ENCODE data around the gene NPW.
"Not testable (repeated sequence)": the region's sequence is repeated elsewhere in the genome, so short reads cannot be mapped to it uniquely, and the experiment has no call there.

Gene NPW

GRCh38 chr16:2005646-2006045 lies 13.9 kb upstream of the NPW start:
- peak overlapping the region; percentile 67 for H3K27ac ChIP-seq
- no peak for TF ChIP-seq CTCF (conservative IDR thresholded peaks at IDR 0.05)

- peak overlapping the region; percentile 67; the same call in 1 of the 2 replicates for H3K27ac ChIP-seq
- TF ChIP-seq CTCF (conservative IDR thresholded peaks at IDR 0.05) = no peak
These were observed 13.3 kb upstream of the NPW start for GRCh38 chr16:2006317-2006716.

- peak overlapping the region; percentile 80 for H3K27ac ChIP-seq
- TF ChIP-seq CTCF (conservative IDR thresholded peaks at IDR 0.05) = no peak
These were observed 12.3 kb upstream of the NPW start for GRCh38 chr16:2007081-2007836.

GRCh38 chr16:2008009-2008526 lies 11.5 kb upstream of the NPW start:
- TF ChIP-seq CTCF (conservative IDR thresholded peaks at IDR 0.05) = no peak

GRCh38 chr16:2008631-2009163 lies 10.9 kb upstream of the NPW start:
- no peak for TF ChIP-seq CTCF (conservative IDR thresholded peaks at IDR 0.05)
- peak overlapping the region; percentile 80 for H3K27ac ChIP-seq

More at GRCh38 chr16:2008009-2008526, 11.5 kb upstream of the NPW start:
- peak overlapping the region; percentile 80 for H3K27ac ChIP-seq

GRCh38 chr16:2009164-2009711 lies 10.3 kb upstream of the NPW start:
- no peak for TF ChIP-seq CTCF (conservative IDR thresholded peaks at IDR 0.05)
- H3K27ac ChIP-seq = peak overlapping the region; percentile 80

- peak within 1 kb of the TSS; percentile 80 for H3K27ac ChIP-seq
- TF ChIP-seq CTCF (conservative IDR thresholded peaks at IDR 0.05) = no peak
These were observed 9.6 kb upstream of the NPW start, which contains the start of gene ZNF598 for GRCh38 chr16:2009791-2010510. TSS of gene ZNF598 (minus strand) at chr16:2009821.

GRCh38 chr16:2011726-2012125 lies 7.9 kb upstream of the NPW start:
- not testable (repeated sequence) for H3K27ac ChIP-seq

All from VCaP (cell line).